GM12878 (cell line): Measurements from ENCODE around the gene FBLN1. TPM values are rescaled to one million over a fixed set of nuclear protein-coding genes. Genes with fewer than 3 reads are reported as not detected.

Experiments used
- ATAC-seq: fragments of 200-7000 bp; cut with Tn5 transposase; 3 replicates; pipeline ENCODE4 v1.9.1; 2020; ENCODE audit warnings: mild to moderate bottlenecking, moderate library complexity
- BruUV-seq: library from RNA; stranded (reverse); fragments of 400-500 nt; replicated peaks from 2 replicates; lab custom pipeline; 2021; lab: Mats Ljungman, UMichigan
- CTCF ChIA-PET: fragments of 300-600 bp; sonication (Branson Sonifier 250); formaldehyde crosslinking; extraction: SDS; loops from one replicate; lab custom pipeline; 2021; ENCODE audit warnings: inconsistent platforms; lab: Yijun Ruan, JAX
- POLR2A ChIA-PET: fragments of 350-600 bp; formaldehyde crosslinking; extraction: SDS; loops from one replicate; lab custom pipeline; 2021; ENCODE audit warnings: inconsistent platforms; lab: Charles Lee
- RAD21 ChIA-PET: fragments of 300-600 bp; sonication (Branson Sonifier 250); formaldehyde crosslinking; loops from one replicate; lab custom pipeline; 2023; ENCODE audit warnings: antibody characterized with exemption; ENCODE audit not compliant: unreplicated experiment; lab: Charles Lee
- SMC1A ChIA-PET: fragments of 300-600 bp; sonication (Branson Sonifier 250); formaldehyde crosslinking; loops from one replicate; lab custom pipeline; 2023; ENCODE audit not compliant: unreplicated experiment, uncharacterized antibody; lab: Charles Lee
- DNase-seq: peaks from one replicate; pipeline ENCODE4 v3.0.0-alpha.2; 2011; ENCODE audit warnings: low read depth, low spot score
- FAIRE-seq: peaks from 3 replicates; lab custom pipeline; 2011; peaks lifted over from hg19 to GRCh38; lab: Jason Lieb, UNC
- H2AFZ ChIP-seq: 2 replicates; pipeline ENCODE4 v1.6.0; 2011; ENCODE audit warnings: low read depth, low read length, control low read depth; ENCODE audit not compliant: control insufficient read depth
- H3K27ac ChIP-seq: 2 replicates; pipeline ENCODE4 v1.5.1; 2011; ENCODE audit warnings: control low read depth; ENCODE audit not compliant: control insufficient read depth, insufficient read depth
- H3K27me3 ChIP-seq, 2 experiments: replicated peaks in 1 of 2; 2 replicates each; pipeline versions ENCODE4 v1.6.0 to v1.6.1; 2011; ENCODE audit warnings: low read length in 1 of 2; ENCODE audit not compliant: control insufficient read depth in 2 of 2, insufficient read depth in 2 of 2
- H3K36me3 ChIP-seq, 2 experiments: 2 replicates each; pipeline ENCODE4 v1.5.1; 2011; ENCODE audit warnings: low read length in 1 of 2; ENCODE audit not compliant: control insufficient read depth in 2 of 2, insufficient read depth in 2 of 2
- H3K4me1 ChIP-seq: 2 replicates; pipeline ENCODE4 v1.6.1; 2011; ENCODE audit warnings: mild to moderate bottlenecking, low read length, moderate library complexity, mixed read lengths; ENCODE audit not compliant: control insufficient read depth, insufficient read depth
- H3K4me2 ChIP-seq: 2 replicates; pipeline ENCODE4 v1.6.0; 2011; ENCODE audit warnings: control low read depth; ENCODE audit not compliant: control insufficient read depth, insufficient read depth
- H3K4me3 ChIP-seq: fragments of 200-600 bp; sonication (generic); 2 replicates; pipeline ENCODE4 v1.5.1; 2016
- H3K79me2 ChIP-seq: 2 replicates; pipeline ENCODE4 v1.6.0; 2011; ENCODE audit warnings: low read length; ENCODE audit not compliant: control insufficient read depth, insufficient read depth
- H3K9ac ChIP-seq: 2 replicates; pipeline ENCODE4 v1.8.0; 2011; ENCODE audit warnings: low read length, control low read depth, mixed read lengths; ENCODE audit not compliant: control insufficient read depth, insufficient read depth
- H3K9me3 ChIP-seq: replicated peaks from 3 replicates; pipeline ENCODE4 v1.5.1; 2011; ENCODE audit warnings: mild to moderate bottlenecking, low read length; ENCODE audit not compliant: control insufficient read depth, insufficient read depth
- H4K20me1 ChIP-seq: 2 replicates; pipeline ENCODE4 v1.6.0; 2011; ENCODE audit not compliant: control insufficient read depth, insufficient read depth
- CEBPZ ChIP-seq: fragments of 150-350 bp; IDR thresholded peaks from 2 replicates; pipeline ENCODE4 v1.6.1; 2016; ENCODE audit warnings: low read depth, low read length
- E4F1 ChIP-seq: fragments of 450-650 bp; IDR thresholded peaks from 2 replicates; pipeline ENCODE4 v1.6.1; 2018; ENCODE audit warnings: borderline replicate concordance, mild to moderate bottlenecking; ENCODE audit not compliant: partially characterized antibody
- FOS ChIP-seq: IDR thresholded peaks from 3 replicates; pipeline ENCODE4 v1.6.1; 2011; ENCODE audit warnings: borderline replicate concordance; ENCODE audit not compliant: insufficient read length; ENCODE audit errors: extremely low read depth
- GATAD2B ChIP-seq: fragments of 450-650 bp; conservative IDR thresholded peaks from 2 replicates; pipeline ENCODE4 v1.6.1; 2017; ENCODE audit warnings: low read depth, mild to moderate bottlenecking, moderate library complexity
- JUND ChIP-seq: IDR thresholded peaks from 2 replicates; pipeline ENCODE4 v1.6.1; 2012; ENCODE audit warnings: low read depth, mild to moderate bottlenecking, low read length, improper control_type of control experiment, moderate library complexity
- MEF2B ChIP-seq: fragments of 450-650 bp; IDR thresholded peaks from 2 replicates; pipeline ENCODE4 v1.6.1; 2018; ENCODE audit warnings: mild to moderate bottlenecking, moderate library complexity; ENCODE audit not compliant: partially characterized antibody, poor library complexity, severe bottlenecking
- MYC ChIP-seq: IDR thresholded peaks from 2 replicates; pipeline ENCODE4 v1.6.1; 2011; ENCODE audit warnings: mild to moderate bottlenecking, low read length, moderate library complexity, inconsistent platforms; ENCODE audit not compliant: insufficient read depth, insufficient replicate concordance, insufficient read length, severe bottlenecking
- RAD21 ChIP-seq: IDR thresholded peaks from 2 replicates; pipeline ENCODE4 v1.6.1; 2011; ENCODE audit warnings: mild to moderate bottlenecking, low read depth, low read length, moderate library complexity; ENCODE audit not compliant: insufficient read depth
- SREBF2 ChIP-seq: IDR thresholded peaks from 2 replicates; pipeline ENCODE4 v1.6.1; 2012; ENCODE audit warnings: mild to moderate bottlenecking, low read length
- TAF1 ChIP-seq: IDR thresholded peaks from 2 replicates; pipeline ENCODE4 v1.6.1; 2011; ENCODE audit warnings: mild to moderate bottlenecking, low read depth, low read length, borderline replicate concordance
- USF1 ChIP-seq: IDR thresholded peaks from 2 replicates; pipeline ENCODE4 v1.6.1; 2011; ENCODE audit warnings: borderline replicate concordance, low read depth, mild to moderate bottlenecking, moderate library complexity, mixed read lengths, low read length; ENCODE audit not compliant: insufficient read depth; ENCODE audit errors: extremely low read length
- ZBTB40 ChIP-seq: fragments of 450-650 bp; IDR thresholded peaks from 2 replicates; pipeline ENCODE4 v1.6.1; 2016; ENCODE audit warnings: mild to moderate bottlenecking, moderate library complexity, borderline replicate concordance
- ZNF217 ChIP-seq: fragments of 450-650 bp; IDR thresholded peaks from 2 replicates; pipeline ENCODE4 v1.6.1; 2017; ENCODE audit warnings: antibody characterized with exemption, mild to moderate bottlenecking
- WGBS: methylation state at CpG from one replicate; pipeline ENCODE4 v1.1.6; 2016; ENCODE audit warnings: low lambda C conversion rate; ENCODE audit not compliant: insufficient replicate concordance, insufficient coverage; ENCODE audit errors: missing lambda C conversion rate; 5-methylcytosine and 5-hydroxymethylcytosine counted together
- in situ Hi-C: fragments of 300-500 bp; cut with MboI; formaldehyde crosslinking; loops from 9 replicates; pipeline ENCODE4 v1.14.3; 2018; ENCODE audit warnings: mixed read lengths
- intact Hi-C: fragments of 100-400 bp; cut with micrococcal nuclease; formaldehyde crosslinking; loops from one replicate; pipeline ENCODE4 v1.14.2; 2022; ENCODE audit not compliant: unreplicated experiment
- polyA plus RNA-seq, 11 experiments: library from polyadenylated mRNA; depleted of rRNA in 4 of 11; unstranded in 6 of 11; stranded (reverse) in 5 of 11; fragments of >200 nt; fragmentation: Nextera tagmentation in 4 of 11; fragmentation: Illumina TruSeq in 1 of 11; extraction: Ambion mirVana in 4 of 11; extraction: Trizol in 1 of 11; gene quantifications; 1 replicate in 1 of 11; 2 replicates in 10 of 11; pipeline versions ENCODE4 v1.2.1 to v1.2.3, GENCODE V29; 2011 to 2016; ENCODE audit warnings: inconsistent platforms in 2 of 11, missing spikeins in 2 of 11, low read depth in 1 of 11
- total RNA-seq, 4 experiments: library from RNA; depleted of rRNA in 3 of 4; stranded (reverse); fragments of >200 nt in 3 of 4; fragmentation: Illumina TruSeq in 1 of 4; extraction: Trizol in 1 of 4; gene quantifications; 2 replicates each; pipeline versions ENCODE4 v1.2.1 to v1.2.3, GENCODE V29; 2013 to 2021

Gene FBLN1
- total and polyA plus RNA-seq, 10 of the 15 experiments (the other 5 are each of a cell fraction or from before 2014, with no cell fraction given) = 0.20 to 0.51 TPM; not detected in 8

- ChIA-PET POLR2A (no interaction called here), SMC1A (no interaction called here), RAD21 (no interaction called here), CTCF (no interaction called here)
- ATAC-seq (no peak), DNase-seq (no peak), FAIRE-seq (no peak)
- Histone ChIP-seq H3K4me1 (no peaks in the 10 kb centered on the region), H4K20me1 (no peaks in the 10 kb centered on the region), H3K79me2 (no peaks in the 10 kb centered on the region), H3K9ac (no peak overlapping the region), H3K4me3 (no peak overlapping the region), H3K4me2 (no peak overlapping the region), H3K9me3 (no peaks in the 10 kb centered on the region), H3K36me3 (no peaks in the 10 kb centered on the region), H3K27ac (no peak overlapping the region), H3K27me3 (no peaks in the 10 kb centered on the region), H2AFZ (no peak overlapping the region)
- 16% methylated on average over 2 of the region's 2 CpGs for WGBS
- in situ Hi-C loops = loop anchor here (5.0 kb wide), 1 partner anchor 1976 kb away; no protein-coding TSS in a partner anchor
- intact Hi-C loops = no loop called here
- no TSS peak for BruUV-seq
- TF ChIP-seq TAF1 = no peak
- TF ChIP-seq ZNF217 = no peak
- no peak for TF ChIP-seq USF1
- TF ChIP-seq RAD21 = no peak
- TF ChIP-seq SREBF2 = no peak
- no peak for TF ChIP-seq FOS
- no peak for TF ChIP-seq CEBPZ
- no peak for TF ChIP-seq JUND
- TF ChIP-seq GATAD2B = no peak
- TF ChIP-seq ZBTB40 = no peak
- no peak for TF ChIP-seq MEF2B
- TF ChIP-seq MYC = no peak
- TF ChIP-seq E4F1 = no peak
Observed at GRCh38 chr22:45616432-45616831, 113.7 kb downstream of the FBLN1 start.
